ENCODE data around the gene CLEC4G.
A peak's percentile ranks its signal among the peaks of the same experiment; 100 is the strongest.

DNA sequence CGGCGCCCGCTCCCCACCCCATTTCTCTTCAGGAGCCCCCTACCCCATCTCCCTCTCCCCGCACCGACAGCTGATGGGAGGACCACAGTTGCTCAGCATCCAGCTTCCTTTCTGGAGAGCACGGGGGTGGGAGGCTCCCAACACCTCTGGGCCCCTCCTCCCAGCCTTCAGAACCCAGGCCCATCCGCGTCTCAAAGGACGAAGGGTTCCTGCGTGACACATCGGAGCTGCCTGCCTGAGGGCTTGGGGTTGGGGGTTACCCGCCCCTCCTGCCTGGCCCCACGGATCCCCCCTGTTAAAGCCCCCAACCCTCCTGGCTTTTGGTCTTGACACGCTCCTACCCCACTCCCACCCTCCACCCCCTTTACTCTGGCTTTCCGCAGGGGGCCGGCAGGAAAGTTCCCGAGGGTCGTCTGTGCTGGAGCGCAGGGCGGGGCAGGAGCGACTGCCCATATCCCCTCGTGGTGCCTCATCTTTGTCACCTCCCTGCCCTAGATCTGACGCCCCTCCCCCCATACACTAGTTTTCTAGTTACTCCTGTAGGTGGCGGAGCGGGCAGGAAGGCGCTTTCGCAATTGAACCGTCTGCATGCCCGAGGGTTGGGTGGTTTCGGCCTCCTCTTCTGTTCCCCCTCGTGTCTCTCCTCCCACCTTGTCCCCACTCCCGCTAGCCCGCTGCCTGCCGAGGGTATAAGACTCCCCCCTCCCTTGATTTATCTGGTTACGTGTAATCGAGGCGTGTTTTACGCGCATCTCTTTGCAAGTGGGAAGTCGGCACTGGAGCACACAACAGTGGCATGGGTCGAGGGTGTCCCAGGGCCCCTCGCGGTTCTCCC, 50.4 kb downstream of the CLEC4G start:
- TF ChIP-seq CTCF (IDR thresholded peaks at IDR 0.05) (peak; percentile 24 to 62 (median 39)), POLR2A (IDR thresholded peaks at IDR 0.05) (no peak)

Data from tibial nerve (tissue), 3 donors.